ENCODE measurements around the gene DCDC2C. TPM values are rescaled to one million over a fixed set of nuclear protein-coding genes. Genes with fewer than 3 reads are reported as not detected.

Gene DCDC2C
- total and polyA plus RNA-seq, 7 donors: 0.13 TPM; not detected in 6

DNA sequence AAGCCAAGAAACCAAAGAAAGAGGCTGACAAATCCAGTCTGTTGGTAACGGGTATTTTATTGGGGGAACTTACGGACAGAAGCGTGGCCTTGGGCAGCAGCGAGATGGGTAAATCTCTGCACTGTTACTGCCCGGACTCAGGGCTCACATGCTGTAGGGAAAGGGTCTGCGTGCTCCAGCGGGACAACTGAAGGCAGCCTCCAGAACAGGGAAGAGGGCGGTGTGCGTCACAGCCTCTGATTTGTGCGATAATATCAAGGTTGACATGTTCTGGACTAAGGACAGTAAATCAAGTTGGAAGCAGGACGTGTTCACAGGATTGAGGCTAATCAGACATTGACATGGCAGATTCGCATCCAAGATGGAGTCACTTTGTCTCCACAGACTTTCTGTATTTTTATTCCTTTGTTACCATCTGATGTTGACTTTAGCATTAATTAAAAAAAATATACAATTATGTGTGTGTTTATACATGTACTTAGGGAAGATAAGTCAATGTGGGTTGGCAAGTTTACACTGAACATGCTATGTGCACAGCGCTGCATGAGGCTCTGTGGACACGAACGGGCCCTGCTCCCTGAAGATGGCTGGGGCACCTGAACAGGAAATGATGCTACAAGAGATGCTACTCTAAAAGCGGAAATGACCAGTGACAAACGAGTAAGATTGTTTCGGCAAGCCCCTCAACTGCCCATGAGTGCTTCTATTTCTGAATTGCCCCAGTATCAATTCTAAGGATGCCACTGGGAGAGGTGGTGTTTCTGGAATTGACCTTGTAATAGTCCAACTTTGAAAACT lies 22.6 kb upstream of the DCDC2C start:
- Histone ChIP-seq H3K4me1 (no peaks in the 10 kb centered on the region), H3K27me3 (ENCODE audit: insufficient read depth in 3 of 3, low read length in 2 of 3) (no peaks in the 10 kb centered on the region), H3K9me3 (no peaks in the 10 kb centered on the region), H3K27ac (no peak overlapping the region), H3K36me3 (ENCODE audit: insufficient read depth in 1 of 2, low read depth in 1 of 2) (no peaks in the 10 kb centered on the region), H3K4me3 (no peak overlapping the region)
- intact Hi-C loops (cut with DNase I): no loop called here
- ATAC-seq (no peak), DNase-seq (no peak)
- 89 to 90% (median 89%) methylated on average over 18 of the region's 18 CpGs for WGBS, 3 donors
- TF ChIP-seq CTCF (IDR thresholded peaks at IDR 0.05): no peak

DNA sequence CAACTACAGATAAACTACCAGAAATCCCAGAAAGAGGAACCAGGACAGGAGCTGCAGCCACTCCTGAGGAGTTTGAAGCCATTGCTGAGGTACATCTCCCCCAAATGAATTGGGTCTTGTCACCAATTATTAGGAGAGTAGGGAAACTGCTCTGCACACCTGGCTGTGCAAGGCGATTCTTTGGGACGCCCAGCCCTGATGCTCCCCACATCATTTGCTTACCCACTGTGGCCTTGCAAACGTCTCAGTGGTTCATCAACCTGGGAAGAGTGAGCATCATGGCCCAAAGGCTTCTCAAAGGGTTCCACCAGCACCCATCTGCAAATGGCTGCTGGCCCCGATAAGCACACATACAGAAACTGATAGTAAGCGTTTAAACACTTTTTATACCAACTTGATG lies 21.8 kb upstream of the DCDC2C start:
- H3K36me3 ChIP-seq (ENCODE audit: insufficient read depth in 1 of 2, low read depth in 1 of 2): no peaks in the 10 kb centered on the region

DNA sequence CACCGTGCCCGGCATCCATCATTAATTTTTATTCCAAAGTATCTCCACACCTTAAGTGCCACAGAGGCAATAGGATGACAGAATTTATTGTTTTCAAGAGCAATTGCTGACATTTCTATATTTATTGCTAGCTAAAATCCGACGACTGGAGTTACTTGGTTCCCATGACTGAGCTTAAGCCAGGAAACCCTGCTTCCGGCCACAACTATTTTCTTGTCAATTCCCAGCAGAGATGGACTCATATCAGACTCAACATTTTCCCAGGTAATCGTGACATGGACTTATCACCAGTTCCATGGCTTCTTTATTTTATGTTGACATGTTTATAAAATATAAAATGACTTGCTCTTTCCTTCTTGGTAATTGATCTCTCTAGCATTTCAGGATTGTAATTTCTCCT lies 20.6 kb upstream of the DCDC2C start:
- TF ChIP-seq CTCF (IDR thresholded peaks at IDR 0.05): no peak
- no peaks in the 10 kb centered on the region for H3K27me3 ChIP-seq (ENCODE audit: insufficient read depth in 3 of 3, low read length in 2 of 3)
- ATAC-seq (no peak), DNase-seq (no peak)
- H3K27ac ChIP-seq: no peak overlapping the region
- WGBS, 3 donors: 57 to 71% (median 67%) methylated on average over 6 of the region's 6 CpGs
- H3K4me3 ChIP-seq: no peak overlapping the region
- no peaks in the 10 kb centered on the region for H3K4me1 ChIP-seq
- intact Hi-C loops (cut with DNase I): no loop called here
- no peaks in the 10 kb centered on the region for H3K36me3 ChIP-seq (ENCODE audit: insufficient read depth in 1 of 2, low read depth in 1 of 2)
- H3K9me3 ChIP-seq: no peaks in the 10 kb centered on the region

More for the DNA sequence above, 21.8 kb upstream of the DCDC2C start:
- no peak for DNase-seq
- Histone ChIP-seq H3K27me3 (ENCODE audit: insufficient read depth in 3 of 3, low read length in 2 of 3) (no peaks in the 10 kb centered on the region), H3K4me1 (no peaks in the 10 kb centered on the region), H3K27ac (no peak overlapping the region), H3K9me3 (no peaks in the 10 kb centered on the region), H3K4me3 (no peak overlapping the region)
- ATAC-seq: no peak
- 79 to 91% (median 87%) methylated on average over 5 of the region's 5 CpGs for WGBS, 3 donors
- TF ChIP-seq CTCF (IDR thresholded peaks at IDR 0.05): no peak
- intact Hi-C loops (cut with DNase I): no loop called here

DNA sequence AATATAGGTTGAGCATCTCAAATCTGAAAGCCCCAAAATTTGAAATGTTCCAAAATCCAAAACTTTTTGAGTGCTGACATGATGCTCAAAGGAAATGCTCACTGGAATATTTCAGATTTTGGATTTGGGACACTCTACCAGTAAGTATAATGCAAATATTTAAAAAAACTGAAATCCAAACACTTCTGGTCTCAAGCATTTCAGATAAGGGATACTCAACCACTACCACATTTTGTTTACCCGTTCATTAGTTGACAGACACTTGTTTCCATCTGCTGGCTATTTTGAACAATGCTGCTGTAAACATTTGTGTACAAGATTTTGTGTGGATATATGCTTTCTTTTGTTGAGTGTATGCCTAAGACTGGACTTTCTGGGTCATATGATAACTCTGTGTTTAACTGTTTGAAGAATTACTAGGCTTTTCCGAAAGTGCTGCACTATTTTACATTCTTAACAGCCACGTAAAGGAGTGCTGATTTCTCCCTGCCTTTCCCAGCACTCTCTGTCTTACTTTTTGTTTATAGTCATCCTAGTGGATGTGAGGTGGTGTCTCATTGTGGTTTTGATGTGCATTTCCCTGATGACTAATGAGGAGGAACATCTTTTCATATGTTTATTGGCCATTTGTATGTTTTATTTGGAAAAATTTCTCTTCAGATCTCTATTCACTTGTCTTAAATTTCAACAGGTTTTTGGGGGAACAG lies 19.5 kb upstream of the DCDC2C start:
- ATAC-seq (no peak), DNase-seq (no peak)
- H3K9me3 ChIP-seq: no peaks in the 10 kb centered on the region
- intact Hi-C loops (cut with DNase I): no loop called here
- H3K27me3 ChIP-seq (ENCODE audit: insufficient read depth in 3 of 3, low read length in 2 of 3): no peaks in the 10 kb centered on the region
- no peak for TF ChIP-seq CTCF (IDR thresholded peaks at IDR 0.05)
- no peaks in the 10 kb centered on the region for H3K36me3 ChIP-seq (ENCODE audit: insufficient read depth in 1 of 2, low read depth in 1 of 2)
- H3K4me1 ChIP-seq: no peaks in the 10 kb centered on the region
- no peak overlapping the region for H3K4me3 ChIP-seq
- 49 to 59% (median 55%) methylated on average over 3 of the region's 3 CpGs for WGBS, 3 donors
- H3K27ac ChIP-seq: no peak overlapping the region

Measured in psoas muscle (tissue), 8 donors.